Erythroblast (primary cell): ENCODE results near the gene ABHD16A.

Experiments
- GATA1 ChIP-seq: IDR thresholded peaks from 2 replicates; pipeline ENCODE4 v1.6.1; 2011; ENCODE audit warnings: low read depth, mild to moderate bottlenecking, control low read depth, low read length, moderate library complexity
- POLR2A ChIP-seq: IDR thresholded peaks from 2 replicates; pipeline ENCODE4 v1.6.1; 2011; ENCODE audit warnings: mild to moderate bottlenecking, low read length

GRCh38 chr6:31715022-31715958, 12.2 kb upstream of the ABHD16A start, which contains the start of gene LY6G6D:
- TF ChIP-seq POLR2A = no peak
- no peak for TF ChIP-seq GATA1
